ENCODE data around the gene REELD1.

DNA sequence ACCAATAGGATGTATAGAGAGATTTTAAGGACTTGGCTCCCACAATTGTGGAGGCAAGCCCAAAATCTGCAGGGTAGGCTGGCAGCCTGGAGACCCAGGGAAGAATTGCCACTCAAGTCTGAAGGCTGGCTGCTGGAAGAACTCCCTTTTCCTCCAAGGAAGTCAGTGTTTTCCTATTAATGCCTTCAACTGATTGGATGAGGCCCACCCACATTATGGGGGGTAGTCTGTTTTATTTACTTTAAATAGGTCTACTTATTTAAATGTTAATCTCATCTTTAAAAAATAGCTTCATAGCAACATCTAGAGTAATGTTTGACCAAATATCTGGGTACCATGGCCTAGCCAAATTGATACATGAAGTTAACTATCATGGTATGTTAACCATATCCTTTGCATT lies 20.1 kb upstream of the REELD1 start:
- TF ChIP-seq, protein P1, sequence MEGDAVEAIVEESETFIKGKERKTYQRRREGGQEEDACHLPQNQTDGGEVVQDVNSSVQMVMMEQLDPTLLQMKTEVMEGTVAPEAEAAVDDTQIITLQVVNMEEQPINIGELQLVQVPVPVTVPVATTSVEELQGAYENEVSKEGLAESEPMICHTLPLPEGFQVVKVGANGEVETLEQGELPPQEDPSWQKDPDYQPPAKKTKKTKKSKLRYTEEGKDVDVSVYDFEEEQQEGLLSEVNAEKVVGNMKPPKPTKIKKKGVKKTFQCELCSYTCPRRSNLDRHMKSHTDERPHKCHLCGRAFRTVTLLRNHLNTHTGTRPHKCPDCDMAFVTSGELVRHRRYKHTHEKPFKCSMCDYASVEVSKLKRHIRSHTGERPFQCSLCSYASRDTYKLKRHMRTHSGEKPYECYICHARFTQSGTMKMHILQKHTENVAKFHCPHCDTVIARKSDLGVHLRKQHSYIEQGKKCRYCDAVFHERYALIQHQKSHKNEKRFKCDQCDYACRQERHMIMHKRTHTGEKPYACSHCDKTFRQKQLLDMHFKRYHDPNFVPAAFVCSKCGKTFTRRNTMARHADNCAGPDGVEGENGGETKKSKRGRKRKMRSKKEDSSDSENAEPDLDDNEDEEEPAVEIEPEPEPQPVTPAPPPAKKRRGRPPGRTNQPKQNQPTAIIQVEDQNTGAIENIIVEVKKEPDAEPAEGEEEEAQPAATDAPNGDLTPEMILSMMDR (conservative IDR thresholded peaks at IDR 0.05 in 1 of 2, IDR thresholded peaks at IDR 0.05 in 1 of 2; ENCODE audit: extremely low read depth in 1 of 2, insufficient read depth in 1 of 2, low read depth in 1 of 2, low read length in 2 of 2) = no peak
- TF ChIP-seq EZH2 (IDR thresholded peaks at IDR 0.05; ENCODE audit: borderline replicate concordance, low read length) = no peak

All from mammary epithelial cell (primary cell).